Smooth muscle cell (in vitro differentiated cells): ENCODE measurements around the gene RARRES2. TPM values are rescaled to one million over a fixed set of nuclear protein-coding genes. Genes with fewer than 3 reads are reported as not detected.

Experiments
- DNase-seq: peaks from one replicate; lab custom pipeline; 2025; ENCODE audit not compliant: unreplicated experiment; lab: John Stamatoyannopoulos, UW
- H2AFZ ChIP-seq: fragments of 200-600 bp; sonication (generic); 2 replicates; pipeline ENCODE4 v1.6.0; 2016; ENCODE audit warnings: antibody characterized with exemption, low read depth, mild to moderate bottlenecking
- H3F3A ChIP-seq: fragments of 200-600 bp; sonication (generic); 2 replicates; pipeline ENCODE4 v1.6.0; 2017; ENCODE audit warnings: antibody characterized with exemption, low read depth
- H3K27ac ChIP-seq: fragments of 200-600 bp; sonication (generic); 2 replicates; pipeline ENCODE4 v1.5.1; 2016; ENCODE audit warnings: low read depth, mild to moderate bottlenecking
- H3K27me3 ChIP-seq: fragments of 200-600 bp; sonication (generic); 2 replicates; pipeline ENCODE4 v1.6.1; 2016; ENCODE audit warnings: low read depth, mild to moderate bottlenecking
- H3K36me3 ChIP-seq: fragments of 200-600 bp; sonication (generic); 2 replicates; pipeline ENCODE4 v1.5.1; 2016; ENCODE audit warnings: low read depth
- H3K4me1 ChIP-seq: fragments of 200-600 bp; sonication (generic); 2 replicates; pipeline ENCODE4 v1.5.1; 2016; ENCODE audit warnings: low read depth
- H3K4me2 ChIP-seq: fragments of 200-600 bp; sonication (generic); 2 replicates; pipeline ENCODE4 v1.6.0; 2016; ENCODE audit warnings: mild to moderate bottlenecking
- H3K4me3 ChIP-seq: fragments of 200-600 bp; sonication (generic); 2 replicates; pipeline ENCODE4 v1.5.1; 2016; ENCODE audit warnings: mild to moderate bottlenecking
- H3K79me2 ChIP-seq: fragments of 200-600 bp; sonication (generic); 2 replicates; pipeline ENCODE4 v1.6.0; 2016; ENCODE audit warnings: low read depth, mild to moderate bottlenecking
- H3K9ac ChIP-seq: fragments of 200-600 bp; sonication (generic); 2 replicates; pipeline ENCODE4 v1.6.0; 2016; ENCODE audit warnings: low read depth
- H3K9me3 ChIP-seq: fragments of 200-600 bp; sonication (generic); replicated peaks from 2 replicates; pipeline ENCODE4 v1.5.1; 2016; ENCODE audit warnings: low read depth
- H4K20me1 ChIP-seq: fragments of 200-600 bp; sonication (generic); 2 replicates; pipeline ENCODE4 v1.6.0; 2016; ENCODE audit warnings: low read depth
- WGBS: methylation state at CpG from one replicate; pipeline ENCODE4 v1.1.7; 2016; ENCODE audit warnings: low lambda C conversion rate; 5-methylcytosine and 5-hydroxymethylcytosine counted together
- polyA plus RNA-seq: library from polyadenylated mRNA; unstranded; fragments of >200 nt; fragmentation: Nextera tagmentation; extraction: Ambion mirVana; gene quantifications from 2 replicates; pipeline ENCODE4 v1.2.1, GENCODE V29; 2016
- total RNA-seq: library from RNA; depleted of rRNA; stranded (reverse); fragments of >200 nt; gene quantifications from 2 replicates; pipeline ENCODE4 v1.2.3, GENCODE V29; 2014
- TF ChIP-seq, protein P1 (sequence below): fragments of 200-600 bp; sonication (generic); IDR thresholded peaks from 2 replicates; pipeline ENCODE4 v1.5.1; 2017; ENCODE audit warnings: borderline replicate concordance, mild to moderate bottlenecking, antibody characterized with exemption; ENCODE audit not compliant: insufficient read depth, poor library complexity, severe bottlenecking

Gene RARRES2
- total and polyA plus RNA-seq, 2 experiments from 2014 or later: 23.6 to 31.8 TPM

DNA sequence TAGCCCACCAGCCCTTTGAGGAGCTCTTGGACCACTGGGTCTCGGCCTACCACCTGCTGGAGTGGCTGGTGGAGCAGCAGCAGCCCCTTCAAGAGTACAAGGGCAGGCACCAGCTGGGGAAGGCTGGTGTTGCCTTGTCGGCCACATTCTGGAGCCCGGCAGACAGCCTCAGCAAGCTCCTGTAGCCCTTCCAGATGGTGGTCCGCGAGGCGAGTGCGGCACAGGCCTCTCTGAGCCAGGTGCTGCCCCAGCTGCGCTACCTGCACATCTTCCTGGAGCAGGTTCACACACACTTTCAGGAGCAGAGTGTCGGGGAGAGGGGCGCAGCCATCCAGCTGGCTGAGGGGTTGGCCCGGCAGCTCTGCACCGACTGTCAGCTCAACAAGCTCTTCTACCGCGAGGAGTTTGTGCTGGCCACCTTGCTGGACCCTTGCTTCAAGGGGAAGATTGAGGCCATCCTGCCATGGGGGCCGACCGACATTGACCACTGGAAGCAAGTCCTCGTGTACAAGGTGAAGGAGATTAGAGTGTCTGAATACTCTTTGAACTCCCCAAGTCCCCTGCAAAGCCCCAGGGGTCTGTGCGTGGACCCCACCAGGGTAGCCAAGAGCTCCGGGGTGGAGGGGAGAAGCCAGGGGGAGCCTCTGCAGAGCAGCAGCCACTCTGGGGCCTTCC lies 11.1 kb downstream of the RARRES2 start:
- no peak overlapping the region for H3K4me2 ChIP-seq
- TF ChIP-seq, protein P1, sequence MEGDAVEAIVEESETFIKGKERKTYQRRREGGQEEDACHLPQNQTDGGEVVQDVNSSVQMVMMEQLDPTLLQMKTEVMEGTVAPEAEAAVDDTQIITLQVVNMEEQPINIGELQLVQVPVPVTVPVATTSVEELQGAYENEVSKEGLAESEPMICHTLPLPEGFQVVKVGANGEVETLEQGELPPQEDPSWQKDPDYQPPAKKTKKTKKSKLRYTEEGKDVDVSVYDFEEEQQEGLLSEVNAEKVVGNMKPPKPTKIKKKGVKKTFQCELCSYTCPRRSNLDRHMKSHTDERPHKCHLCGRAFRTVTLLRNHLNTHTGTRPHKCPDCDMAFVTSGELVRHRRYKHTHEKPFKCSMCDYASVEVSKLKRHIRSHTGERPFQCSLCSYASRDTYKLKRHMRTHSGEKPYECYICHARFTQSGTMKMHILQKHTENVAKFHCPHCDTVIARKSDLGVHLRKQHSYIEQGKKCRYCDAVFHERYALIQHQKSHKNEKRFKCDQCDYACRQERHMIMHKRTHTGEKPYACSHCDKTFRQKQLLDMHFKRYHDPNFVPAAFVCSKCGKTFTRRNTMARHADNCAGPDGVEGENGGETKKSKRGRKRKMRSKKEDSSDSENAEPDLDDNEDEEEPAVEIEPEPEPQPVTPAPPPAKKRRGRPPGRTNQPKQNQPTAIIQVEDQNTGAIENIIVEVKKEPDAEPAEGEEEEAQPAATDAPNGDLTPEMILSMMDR: no peak
- no peaks in the 10 kb centered on the region for H3K79me2 ChIP-seq
- no peak overlapping the region for H3K4me3 ChIP-seq
- H4K20me1 ChIP-seq: no peaks in the 10 kb centered on the region
- DNase-seq: no peak
- 97% methylated on average over 19 of the region's 19 CpGs for WGBS
- H3K36me3 ChIP-seq: no peaks in the 10 kb centered on the region
- no peak overlapping the region for H3K27ac ChIP-seq
- no peaks in the 10 kb centered on the region for H3F3A ChIP-seq
- peaks cover 3% of the 10 kb centered on the region for H3K4me1 ChIP-seq
- no peak overlapping the region for H3K9ac ChIP-seq
- no peak overlapping the region for H2AFZ ChIP-seq
- H3K9me3 ChIP-seq: no peaks in the 10 kb centered on the region
- no peaks in the 10 kb centered on the region for H3K27me3 ChIP-seq

DNA sequence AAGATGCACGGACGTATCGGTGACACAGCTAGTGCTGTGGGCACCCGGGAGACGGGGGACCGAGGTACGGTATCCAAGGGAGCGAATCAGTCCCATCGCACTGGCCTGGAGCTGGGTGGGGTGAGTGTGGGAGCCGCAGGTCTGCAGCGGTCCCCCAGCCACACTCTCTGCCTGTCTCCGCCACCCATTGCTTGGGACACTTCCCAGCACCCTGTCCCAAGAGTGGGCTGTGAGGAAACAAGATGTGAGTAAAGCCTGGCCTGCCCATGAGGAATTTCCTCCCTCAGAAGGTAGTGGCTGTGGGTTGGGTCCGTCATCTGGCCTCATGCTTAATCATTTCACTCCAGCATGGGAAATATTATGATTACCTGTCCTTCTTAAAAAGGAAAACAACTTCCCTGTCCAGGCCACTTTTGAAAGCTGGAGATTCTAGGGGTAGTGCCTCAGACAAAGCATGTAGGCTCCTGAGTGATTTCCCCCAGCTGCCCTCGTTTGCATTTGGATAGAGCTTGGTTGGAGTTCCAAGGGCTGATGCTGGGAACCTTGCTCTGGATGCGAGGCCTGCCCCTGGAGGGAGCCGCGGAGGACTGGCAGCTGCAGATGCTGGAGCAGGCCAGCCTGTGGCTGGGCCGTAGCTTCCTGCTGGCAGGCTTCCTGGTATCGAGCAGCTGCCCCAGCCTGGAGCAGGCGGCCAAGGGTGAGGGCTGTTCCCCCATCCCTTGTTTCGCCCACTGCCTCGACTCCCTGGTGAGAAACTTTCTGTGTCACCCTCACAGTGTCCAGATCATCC lies 11.9 kb downstream of the RARRES2 start:
- Histone ChIP-seq H3K9ac (no peak overlapping the region), H3K27me3 (no peaks in the 10 kb centered on the region), H3K4me2 (no peak overlapping the region), H4K20me1 (no peaks in the 10 kb centered on the region), H3K36me3 (no peaks in the 10 kb centered on the region), H3F3A (no peaks in the 10 kb centered on the region), H3K4me3 (no peak overlapping the region), H3K4me1 (peaks cover 5% of the 10 kb centered on the region), H2AFZ (no peak overlapping the region), H3K27ac (no peak overlapping the region), H3K9me3 (no peaks in the 10 kb centered on the region), H3K79me2 (no peaks in the 10 kb centered on the region)
- TF ChIP-seq, protein P1: no peak
- 87% methylated on average over 22 of the region's 22 CpGs for WGBS
- no peak for DNase-seq

DNA sequence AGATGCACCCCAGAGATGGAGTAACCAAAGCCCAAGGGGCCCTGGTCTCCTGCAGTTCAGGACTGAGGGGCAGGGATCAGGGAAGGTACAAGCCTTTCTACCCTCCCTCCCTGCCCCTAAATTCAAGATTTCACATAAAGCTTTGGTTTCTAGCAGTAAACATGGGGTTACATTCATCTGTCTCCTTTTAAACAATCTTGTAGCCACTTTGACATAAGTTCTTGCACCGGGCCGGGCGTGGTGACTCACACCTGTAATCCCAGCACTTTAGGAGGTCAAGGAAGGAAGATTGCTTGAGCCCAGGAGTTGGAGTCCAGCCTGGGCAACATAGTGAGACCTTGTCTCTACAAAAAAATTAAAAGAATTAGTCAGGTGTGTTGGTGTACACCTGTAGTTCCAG lies 14.1 kb downstream of the RARRES2 start:
- 92% methylated on average over 3 of the region's 3 CpGs for WGBS
- no peak for DNase-seq
- no peak overlapping the region for H2AFZ ChIP-seq
- TF ChIP-seq, protein P1: no peak
- H3K27me3 ChIP-seq: no peaks in the 10 kb centered on the region
- no peaks in the 10 kb centered on the region for H3K79me2 ChIP-seq
- H3K36me3 ChIP-seq: no peaks in the 10 kb centered on the region
- H3K4me3 ChIP-seq: no peak overlapping the region
- H3K4me2 ChIP-seq: no peak overlapping the region
- no peaks in the 10 kb centered on the region for H3F3A ChIP-seq
- peaks cover 13% of the 10 kb centered on the region for H3K4me1 ChIP-seq
- no peaks in the 10 kb centered on the region for H4K20me1 ChIP-seq
- H3K9me3 ChIP-seq: no peaks in the 10 kb centered on the region
- H3K27ac ChIP-seq: no peak overlapping the region
- no peak overlapping the region for H3K9ac ChIP-seq
